ENCODE data around the gene CLEC20A. TPM values are rescaled to one million over a fixed set of nuclear protein-coding genes. Genes with fewer than 3 reads are reported as not detected.

The CLEC20A gene
- total and polyA plus RNA-seq, 2 experiments from 2014 or later = not detected

GRCh38 chr1:178539291-178539690 is 42.5 kb upstream of the CLEC20A start:
- TF ChIP-seq EZH2phosphoT487 (IDR thresholded peaks at IDR 0.05; ENCODE audit: unreplicated experiment) = no peak
- TF ChIP-seq, protein P1, sequence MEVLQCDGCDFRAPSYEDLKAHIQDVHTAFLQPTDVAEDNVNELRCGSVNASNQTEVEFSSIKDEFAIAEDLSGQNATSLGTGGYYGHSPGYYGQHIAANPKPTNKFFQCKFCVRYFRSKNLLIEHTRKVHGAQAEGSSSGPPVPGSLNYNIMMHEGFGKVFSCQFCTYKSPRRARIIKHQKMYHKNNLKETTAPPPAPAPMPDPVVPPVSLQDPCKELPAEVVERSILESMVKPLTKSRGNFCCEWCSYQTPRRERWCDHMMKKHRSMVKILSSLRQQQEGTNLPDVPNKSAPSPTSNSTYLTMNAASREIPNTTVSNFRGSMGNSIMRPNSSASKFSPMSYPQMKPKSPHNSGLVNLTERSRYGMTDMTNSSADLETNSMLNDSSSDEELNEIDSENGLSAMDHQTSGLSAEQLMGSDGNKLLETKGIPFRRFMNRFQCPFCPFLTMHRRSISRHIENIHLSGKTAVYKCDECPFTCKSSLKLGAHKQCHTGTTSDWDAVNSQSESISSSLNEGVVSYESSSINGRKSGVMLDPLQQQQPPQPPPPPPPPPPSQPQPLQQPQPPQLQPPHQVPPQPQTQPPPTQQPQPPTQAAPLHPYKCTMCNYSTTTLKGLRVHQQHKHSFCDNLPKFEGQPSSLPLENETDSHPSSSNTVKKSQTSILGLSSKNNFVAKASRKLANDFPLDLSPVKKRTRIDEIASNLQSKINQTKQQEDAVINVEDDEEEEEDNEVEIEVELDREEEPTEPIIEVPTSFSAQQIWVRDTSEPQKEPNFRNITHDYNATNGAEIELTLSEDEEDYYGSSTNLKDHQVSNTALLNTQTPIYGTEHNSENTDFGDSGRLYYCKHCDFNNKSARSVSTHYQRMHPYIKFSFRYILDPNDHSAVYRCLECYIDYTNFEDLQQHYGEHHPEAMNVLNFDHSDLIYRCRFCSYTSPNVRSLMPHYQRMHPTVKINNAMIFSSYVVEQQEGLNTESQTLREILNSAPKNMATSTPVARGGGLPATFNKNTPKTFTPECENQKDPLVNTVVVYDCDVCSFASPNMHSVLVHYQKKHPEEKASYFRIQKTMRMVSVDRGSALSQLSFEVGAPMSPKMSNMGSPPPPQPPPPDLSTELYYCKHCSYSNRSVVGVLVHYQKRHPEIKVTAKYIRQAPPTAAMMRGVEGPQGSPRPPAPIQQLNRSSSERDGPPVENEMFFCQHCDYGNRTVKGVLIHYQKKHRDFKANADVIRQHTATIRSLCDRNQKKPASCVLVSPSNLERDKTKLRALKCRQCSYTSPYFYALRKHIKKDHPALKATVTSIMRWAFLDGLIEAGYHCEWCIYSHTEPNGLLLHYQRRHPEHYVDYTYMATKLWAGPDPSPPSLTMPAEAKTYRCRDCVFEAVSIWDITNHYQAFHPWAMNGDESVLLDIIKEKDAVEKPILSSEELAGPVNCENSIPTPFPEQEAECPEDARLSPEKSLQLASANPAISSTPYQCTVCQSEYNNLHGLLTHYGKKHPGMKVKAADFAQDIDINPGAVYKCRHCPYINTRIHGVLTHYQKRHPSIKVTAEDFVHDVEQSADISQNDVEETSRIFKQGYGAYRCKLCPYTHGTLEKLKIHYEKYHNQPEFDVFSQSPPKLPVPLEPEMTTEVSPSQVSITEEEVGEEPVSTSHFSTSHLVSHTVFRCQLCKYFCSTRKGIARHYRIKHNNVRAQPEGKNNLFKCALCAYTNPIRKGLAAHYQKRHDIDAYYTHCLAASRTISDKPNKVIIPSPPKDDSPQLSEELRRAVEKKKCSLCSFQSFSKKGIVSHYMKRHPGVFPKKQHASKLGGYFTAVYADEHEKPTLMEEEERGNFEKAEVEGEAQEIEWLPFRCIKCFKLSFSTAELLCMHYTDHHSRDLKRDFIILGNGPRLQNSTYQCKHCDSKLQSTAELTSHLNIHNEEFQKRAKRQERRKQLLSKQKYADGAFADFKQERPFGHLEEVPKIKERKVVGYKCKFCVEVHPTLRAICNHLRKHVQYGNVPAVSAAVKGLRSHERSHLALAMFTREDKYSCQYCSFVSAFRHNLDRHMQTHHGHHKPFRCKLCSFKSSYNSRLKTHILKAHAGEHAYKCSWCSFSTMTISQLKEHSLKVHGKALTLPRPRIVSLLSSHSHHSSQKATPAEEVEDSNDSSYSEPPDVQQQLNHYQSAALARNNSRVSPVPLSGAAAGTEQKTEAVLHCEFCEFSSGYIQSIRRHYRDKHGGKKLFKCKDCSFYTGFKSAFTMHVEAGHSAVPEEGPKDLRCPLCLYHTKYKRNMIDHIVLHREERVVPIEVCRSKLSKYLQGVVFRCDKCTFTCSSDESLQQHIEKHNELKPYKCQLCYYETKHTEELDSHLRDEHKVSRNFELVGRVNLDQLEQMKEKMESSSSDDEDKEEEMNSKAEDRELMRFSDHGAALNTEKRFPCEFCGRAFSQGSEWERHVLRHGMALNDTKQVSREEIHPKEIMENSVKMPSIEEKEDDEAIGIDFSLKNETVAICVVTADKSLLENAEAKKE (CRISPR knock-in tag; IDR thresholded peaks at IDR 0.05) = no peak
- TF ChIP-seq CREB1 (CRISPR knock-in tag; IDR thresholded peaks at IDR 0.05; ENCODE audit: low read depth) = no peak
- TF ChIP-seq, protein P2, sequence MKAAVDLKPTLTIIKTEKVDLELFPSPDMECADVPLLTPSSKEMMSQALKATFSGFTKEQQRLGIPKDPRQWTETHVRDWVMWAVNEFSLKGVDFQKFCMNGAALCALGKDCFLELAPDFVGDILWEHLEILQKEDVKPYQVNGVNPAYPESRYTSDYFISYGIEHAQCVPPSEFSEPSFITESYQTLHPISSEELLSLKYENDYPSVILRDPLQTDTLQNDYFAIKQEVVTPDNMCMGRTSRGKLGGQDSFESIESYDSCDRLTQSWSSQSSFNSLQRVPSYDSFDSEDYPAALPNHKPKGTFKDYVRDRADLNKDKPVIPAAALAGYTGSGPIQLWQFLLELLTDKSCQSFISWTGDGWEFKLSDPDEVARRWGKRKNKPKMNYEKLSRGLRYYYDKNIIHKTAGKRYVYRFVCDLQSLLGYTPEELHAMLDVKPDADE (IDR thresholded peaks at IDR 0.05) = no peak
- TF ChIP-seq ZNF331 (CRISPR knock-in tag; IDR thresholded peaks at IDR 0.05; ENCODE audit: low read depth) = no peak
- TF ChIP-seq REST (IDR thresholded peaks at IDR 0.05; ENCODE audit: unreplicated experiment) = no peak
- TF ChIP-seq POLR2AphosphoS5 (IDR thresholded peaks at IDR 0.05; ENCODE audit: low read depth) = no peak
- no peak for TF ChIP-seq CTCF (conservative IDR thresholded peaks at IDR 0.05; ENCODE audit: low read depth in 2 of 2)
- no peak for TF ChIP-seq STAT1 (IDR thresholded peaks at IDR 0.05; ENCODE audit: unreplicated experiment)
- no peak for TF ChIP-seq ZNF114 (CRISPR knock-in tag; IDR thresholded peaks at IDR 0.05)
- no peak for TF ChIP-seq JUNB (IDR thresholded peaks at IDR 0.05; ENCODE audit: unreplicated experiment)
- no peak for TF ChIP-seq EZH2 (IDR thresholded peaks at IDR 0.05; ENCODE audit: low read depth, unreplicated experiment)
- TF ChIP-seq NANOG (IDR thresholded peaks at IDR 0.05; ENCODE audit: borderline replicate concordance) = no peak
- Mint-ChIP-seq H3K27me3 (ENCODE audit: insufficient read depth, low read depth, poor library complexity) (peaks cover 15% of the 10 kb centered on the region), H3K27ac (no peak overlapping the region), H3K4me1 (peaks cover 10% of the 10 kb centered on the region), H3K9me3 (no peaks in the 10 kb centered on the region), H3K36me3 (ENCODE audit: low read depth) (no peaks in the 10 kb centered on the region), H3K4me3 (no peak overlapping the region)
- Histone ChIP-seq H3K27ac (ENCODE audit: low read depth) (no peak overlapping the region), H3F3A (replicated peaks; ENCODE audit: low read depth) (no peaks in the 10 kb centered on the region), H3K9me2 (ENCODE audit: insufficient read depth) (no peaks in the 10 kb centered on the region), H3K4me3 (no peak overlapping the region), H4K20me1 (replicated peaks; ENCODE audit: insufficient read depth) (no peaks in the 10 kb centered on the region), H3K79me2 (replicated peaks; ENCODE audit: insufficient read depth) (peaks cover 2% of the 10 kb centered on the region), H3K36me3 (ENCODE audit: insufficient read depth) (no peaks in the 10 kb centered on the region), H3K4me1 (ENCODE audit: insufficient read depth) (0 out of 2 replicates have a peak, but pooled peaks cover 6% of the 10 kb centered on the region), H2AFZ (no peak overlapping the region), H3K4me2 (no peak overlapping the region), H3K27me3 (ENCODE audit: insufficient read depth) (no peaks in the 10 kb centered on the region)
- no peak for DNase-seq (ENCODE audit: low spot score)
- no peak for ATAC-seq

Measured in GM23338 (cell line).